Keratinocyte (primary cell): ENCODE results near the gene LAYN. TPM values are rescaled to one million over a fixed set of nuclear protein-coding genes. Genes with fewer than 3 reads are reported as not detected.

Source experiments
- DNase-seq: peaks from one replicate; pipeline ENCODE4 v3.0.0-alpha.2; 2011; ENCODE audit warnings: low read depth, missing footprints, low spot score
- FAIRE-seq: peaks from 2 replicates; lab custom pipeline; 2011; peaks lifted over from hg19 to GRCh38; lab: Jason Lieb, UNC
- H2AFZ ChIP-seq: 2 replicates; pipeline ENCODE4 v1.6.0; 2012; ENCODE audit warnings: low read length, control low read depth, inconsistent platforms; ENCODE audit not compliant: control insufficient read depth
- H3K27ac ChIP-seq: 2 replicates; pipeline ENCODE4 v1.5.1; 2011; ENCODE audit warnings: low read length; ENCODE audit not compliant: control insufficient read depth, insufficient read depth
- H3K27me3 ChIP-seq: 3 replicates; pipeline ENCODE4 v1.6.0; 2011; ENCODE audit warnings: low read length; ENCODE audit not compliant: control insufficient read depth, insufficient read depth; ENCODE audit errors: extremely low read depth
- H3K36me3 ChIP-seq, 2 experiments: 2 replicates in 1 of 2; 3 replicates in 1 of 2; pipeline ENCODE4 v1.5.1; 2011; ENCODE audit warnings: low read length in 2 of 2, mild to moderate bottlenecking in 1 of 2; ENCODE audit not compliant: control insufficient read depth in 2 of 2, insufficient read depth in 2 of 2; ENCODE audit errors: extremely low read depth in 1 of 2
- H3K4me1 ChIP-seq: 3 replicates; pipeline ENCODE4 v1.5.1; 2011; ENCODE audit warnings: low read length; ENCODE audit not compliant: control insufficient read depth, insufficient read depth; ENCODE audit errors: extremely low read depth
- H3K4me2 ChIP-seq: 3 replicates; pipeline ENCODE4 v1.6.0; 2011; ENCODE audit warnings: low read depth, low read length; ENCODE audit not compliant: control insufficient read depth, insufficient read depth; ENCODE audit errors: extremely low read depth
- H3K4me3 ChIP-seq, 3 experiments: fragments of 200-600 bp in 1 of 3; sonication (generic) in 1 of 3; 2 replicates in 2 of 3; 3 replicates in 1 of 3; pipeline ENCODE4 v1.5.1; 2011 to 2016; ENCODE audit warnings: low read length in 3 of 3, mild to moderate bottlenecking in 3 of 3, control low read depth in 2 of 3, inconsistent platforms in 1 of 3, low read depth in 1 of 3, mixed read lengths in 1 of 3, mixed run types in 1 of 3, moderate library complexity in 1 of 3; ENCODE audit not compliant: control insufficient read depth in 2 of 3, insufficient read depth in 2 of 3; ENCODE audit errors: extremely low read depth in 1 of 3
- H3K79me2 ChIP-seq: 2 replicates; pipeline ENCODE4 v1.6.0; 2012; ENCODE audit warnings: low read length; ENCODE audit not compliant: control insufficient read depth, insufficient read depth
- H3K9ac ChIP-seq: 3 replicates; pipeline ENCODE4 v1.6.0; 2011; ENCODE audit warnings: low read length; ENCODE audit not compliant: control insufficient read depth, insufficient read depth; ENCODE audit errors: extremely low read depth
- H3K9me1 ChIP-seq: 3 replicates; pipeline ENCODE4 v1.6.0; 2011; ENCODE audit warnings: low read length; ENCODE audit not compliant: control insufficient read depth, insufficient read depth; ENCODE audit errors: extremely low read depth
- H3K9me3 ChIP-seq: 2 replicates; pipeline ENCODE4 v1.5.1; 2012; ENCODE audit warnings: low read depth, low read length; ENCODE audit not compliant: control insufficient read depth
- H4K20me1 ChIP-seq: 3 replicates; pipeline ENCODE4 v1.6.0; 2011; ENCODE audit warnings: low read length; ENCODE audit not compliant: control insufficient read depth, insufficient read depth; ENCODE audit errors: extremely low read depth
- EZH2 ChIP-seq: IDR thresholded peaks from one replicate; pipeline ENCODE4 v1.6.1; 2012; ENCODE audit warnings: inconsistent platforms, mild to moderate bottlenecking, low read length, moderate library complexity
- dilution Hi-C: fragments of 300-500 bp; cut with MboI; formaldehyde crosslinking; loops from one replicate; pipeline ENCODE4 v1.7.0; 2020; ENCODE audit warnings: low sequenced_read_pairs; ENCODE audit not compliant: extremely low pct_ligation_motif_present
- polyA plus RNA-seq, 5 experiments: library from polyadenylated mRNA; depleted of rRNA in 3 of 5; stranded (reverse) in 3 of 5; stranded (forward) in 1 of 5; unstranded in 1 of 5; fragments of >200 nt; gene quantifications; 1 replicate in 1 of 5; 2 replicates in 3 of 5; 3 replicates in 1 of 5; pipeline versions ENCODE4 v1.2.1 to v1.2.3, GENCODE V29; 2011 to 2012; ENCODE audit warnings: missing spikeins in 2 of 5, low read depth in 1 of 5, low replicate concordance in 1 of 5
- TF ChIP-seq, protein P1 (sequence below), 3 experiments: IDR thresholded peaks in 1 of 3; conservative IDR thresholded peaks in 1 of 3; optimal IDR thresholded peaks in 1 of 3; 2 replicates in 2 of 3; 3 replicates in 1 of 3; pipeline versions ENCODE3 to v1.5.1; 2011; ENCODE audit warnings: low read length in 3 of 3, mild to moderate bottlenecking in 3 of 3, moderate library complexity in 2 of 3, control low read depth in 1 of 3, inconsistent platforms in 1 of 3; ENCODE audit not compliant: insufficient read depth in 2 of 3; ENCODE audit errors: extremely low read depth in 1 of 3

LAYN gene
- polyA plus RNA-seq, 1 donor (not counting 4 experiments of a cell fraction or from before 2014, with no cell fraction given): 1.1 TPM

DNA sequence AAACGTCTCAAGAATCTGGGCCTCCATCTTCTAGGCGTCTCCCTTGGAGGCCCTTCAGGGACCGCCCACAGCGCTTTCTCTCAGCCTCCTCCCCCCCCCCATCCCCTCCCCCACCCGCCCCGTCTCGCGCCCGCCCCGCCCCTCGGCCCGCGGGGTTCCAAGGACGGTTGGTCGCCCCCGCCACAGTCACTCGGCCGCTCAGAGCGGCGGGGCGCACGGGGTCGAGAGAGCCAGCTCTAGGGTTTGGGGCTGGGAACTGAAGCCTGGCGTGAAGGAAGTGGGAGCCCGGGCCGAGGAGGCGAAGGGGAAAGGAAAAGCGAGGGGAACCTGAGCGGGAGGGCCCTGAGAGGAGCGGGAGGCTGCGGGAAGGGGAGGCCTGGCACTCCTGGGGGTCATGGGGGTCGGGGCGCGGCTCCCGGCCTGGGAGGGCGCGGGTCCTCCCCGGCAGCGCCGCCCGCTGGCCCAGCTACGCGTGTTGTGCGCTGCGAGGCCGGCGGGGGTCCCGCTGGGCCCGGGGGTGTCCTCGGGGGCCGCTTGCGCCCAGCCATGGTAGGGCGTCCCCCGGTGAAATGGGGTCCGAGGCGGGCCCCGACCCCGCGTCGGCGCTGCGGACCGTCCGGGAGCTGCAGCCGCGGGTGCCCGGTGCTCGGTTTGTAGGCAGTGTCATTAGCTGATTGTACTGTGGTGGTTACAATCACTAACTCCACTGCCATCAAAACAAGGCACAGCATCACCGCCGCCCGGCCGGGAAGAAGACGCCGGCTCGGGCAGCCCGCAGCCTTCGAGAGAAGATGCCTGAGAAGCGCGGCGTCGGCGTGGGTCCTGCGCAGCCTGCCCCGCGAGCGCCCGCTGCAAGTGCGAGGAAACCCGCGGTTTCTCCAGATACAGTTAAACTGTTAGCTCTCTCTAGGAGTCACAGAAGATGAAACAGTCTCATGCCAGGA lies 28.0 kb upstream of the LAYN start, which contains the start of gene BTG4:
Gene BTG4, minus strand, starts transcription at position 91 of the 944 bp plus-strand sequence. CDS start 13,610 bp downstream, outside the sequence.
- H3K27ac ChIP-seq: peak within 1 kb of the TSS; percentile 16
- peak within 1 kb of the TSS; percentile 61 for H3K9ac ChIP-seq
- dilution Hi-C loops: no loop called here
- no peaks in the 10 kb centered on the region for H3K27me3 ChIP-seq
- H3K9me1 ChIP-seq: no peaks in the 10 kb centered on the region
- TF ChIP-seq, protein P1, sequence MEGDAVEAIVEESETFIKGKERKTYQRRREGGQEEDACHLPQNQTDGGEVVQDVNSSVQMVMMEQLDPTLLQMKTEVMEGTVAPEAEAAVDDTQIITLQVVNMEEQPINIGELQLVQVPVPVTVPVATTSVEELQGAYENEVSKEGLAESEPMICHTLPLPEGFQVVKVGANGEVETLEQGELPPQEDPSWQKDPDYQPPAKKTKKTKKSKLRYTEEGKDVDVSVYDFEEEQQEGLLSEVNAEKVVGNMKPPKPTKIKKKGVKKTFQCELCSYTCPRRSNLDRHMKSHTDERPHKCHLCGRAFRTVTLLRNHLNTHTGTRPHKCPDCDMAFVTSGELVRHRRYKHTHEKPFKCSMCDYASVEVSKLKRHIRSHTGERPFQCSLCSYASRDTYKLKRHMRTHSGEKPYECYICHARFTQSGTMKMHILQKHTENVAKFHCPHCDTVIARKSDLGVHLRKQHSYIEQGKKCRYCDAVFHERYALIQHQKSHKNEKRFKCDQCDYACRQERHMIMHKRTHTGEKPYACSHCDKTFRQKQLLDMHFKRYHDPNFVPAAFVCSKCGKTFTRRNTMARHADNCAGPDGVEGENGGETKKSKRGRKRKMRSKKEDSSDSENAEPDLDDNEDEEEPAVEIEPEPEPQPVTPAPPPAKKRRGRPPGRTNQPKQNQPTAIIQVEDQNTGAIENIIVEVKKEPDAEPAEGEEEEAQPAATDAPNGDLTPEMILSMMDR (optimal IDR thresholded peaks at IDR 0.05 in 1 of 3, IDR thresholded peaks at IDR 0.05 in 1 of 3, conservative IDR thresholded peaks at IDR 0.05 in 1 of 3; ENCODE audit: extremely low read depth in 1 of 3, insufficient read depth in 2 of 3, low read length in 3 of 3): peak in 1 of 3 experiments; percentile 33
- TF ChIP-seq EZH2: no peak
- peak within 1 kb of the TSS in 2 of 3 experiments; percentile 26 to 41 for H3K4me3 ChIP-seq
- H3K79me2 ChIP-seq: no peaks in the 10 kb centered on the region
- H3K4me2 ChIP-seq: peak within 1 kb of the TSS; percentile 67
- no peaks in the 10 kb centered on the region for H4K20me1 ChIP-seq
- H3K4me1 ChIP-seq: peaks cover 29% of the 10 kb centered on the region
- H3K9me3 ChIP-seq: no peaks in the 10 kb centered on the region
- peak within 1 kb of the TSS; percentile 68 for H2AFZ ChIP-seq
- DNase-seq (no peak), FAIRE-seq (no peak)
- H3K36me3 ChIP-seq: no peaks in the 10 kb centered on the region

DNA sequence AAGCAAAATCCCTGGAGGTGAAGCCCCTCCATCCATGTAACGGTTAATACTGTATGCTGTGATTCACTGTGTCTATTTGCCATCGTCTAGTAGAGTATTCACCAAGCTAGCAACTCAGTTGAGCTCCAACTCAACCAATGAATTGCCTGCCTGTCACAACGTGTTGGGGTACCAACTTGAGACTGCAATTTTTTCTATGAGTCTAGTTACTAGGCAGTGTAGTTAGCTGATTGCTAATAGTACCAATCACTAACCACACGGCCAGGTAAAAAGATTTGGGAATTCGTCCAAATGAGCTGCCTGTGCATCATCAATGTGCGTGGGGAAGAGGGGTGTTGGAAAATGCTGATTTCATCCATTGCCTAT lies 27.3 kb upstream of the LAYN start:
- Histone ChIP-seq H3K9me3 (no peaks in the 10 kb centered on the region), H4K20me1 (no peaks in the 10 kb centered on the region), H2AFZ (peak overlapping the region; percentile 5), H3K27ac (peak overlapping the region; percentile 16), H3K9me1 (no peaks in the 10 kb centered on the region), H3K4me1 (peaks cover 29% of the 10 kb centered on the region), H3K4me2 (peak overlapping the region; percentile 67), H3K4me3 (no peak overlapping the region), H3K9ac (no peak overlapping the region), H3K27me3 (no peaks in the 10 kb centered on the region), H3K79me2 (no peaks in the 10 kb centered on the region), H3K36me3 (no peaks in the 10 kb centered on the region)
- FAIRE-seq (peak; percentile 91), DNase-seq (peak; percentile 77)
- no peak for TF ChIP-seq EZH2
- TF ChIP-seq, protein P1 (optimal IDR thresholded peaks at IDR 0.05 in 1 of 3, IDR thresholded peaks at IDR 0.05 in 1 of 3, conservative IDR thresholded peaks at IDR 0.05 in 1 of 3; ENCODE audit: extremely low read depth in 1 of 3, insufficient read depth in 2 of 3, low read length in 3 of 3): no peak
- dilution Hi-C loops: no loop called here
